HFF-Myc (cell line): ENCODE results near the gene TANGO6.
"Not testable (repeated sequence)": the region's sequence is repeated elsewhere in the genome, so short reads cannot be mapped to it uniquely, and the experiment has no call there.

Source experiments
- DNase-seq: peaks from one replicate; pipeline ENCODE4 v3.0.0-alpha.2; 2011; ENCODE audit warnings: low read depth; ENCODE audit errors: extremely low read depth
- H3K4me3 ChIP-seq: replicated peaks from 2 replicates; pipeline ENCODE4 v1.5.1; 2011; ENCODE audit warnings: low read depth, mild to moderate bottlenecking, control low read depth, low read length
- CTCF ChIP-seq: IDR thresholded peaks from 2 replicates; pipeline ENCODE4 v1.5.1; 2012; ENCODE audit warnings: mild to moderate bottlenecking, low read depth, low read length, control low read depth; ENCODE audit errors: missing control alignments

The TANGO6 gene

GRCh38 chr16:69048328-69049120, 205.2 kb downstream of the TANGO6 start:
- no peak overlapping the region for H3K4me3 ChIP-seq
- DNase-seq: no peak
- no peak for TF ChIP-seq CTCF

- DNase-seq: no peak
- no peak for TF ChIP-seq CTCF
- H3K4me3 ChIP-seq: no peak overlapping the region
These were observed 205.8 kb downstream of the TANGO6 start for GRCh38 chr16:69049146-69049545.

- no peak for TF ChIP-seq CTCF
- DNase-seq: no peak
- H3K4me3 ChIP-seq: no peak overlapping the region
These were observed 206.5 kb downstream of the TANGO6 start for GRCh38 chr16:69049603-69050375.

- H3K4me3 ChIP-seq, DNase-seq: not testable (repeated sequence)
These were observed 208.1 kb downstream of the TANGO6 start for GRCh38 chr16:69051517-69051830.

GRCh38 chr16:69055008-69055407, 211.7 kb downstream of the TANGO6 start:
- H3K4me3 ChIP-seq: no peak overlapping the region
- DNase-seq: no peak
- no peak for TF ChIP-seq CTCF

- no peak overlapping the region for H3K4me3 ChIP-seq
These were observed 212.6 kb downstream of the TANGO6 start for GRCh38 chr16:69055980-69056379.

GRCh38 chr16:69056421-69056820, 213.1 kb downstream of the TANGO6 start:
- DNase-seq: no peak

More at GRCh38 chr16:69055980-69056379, 212.6 kb downstream of the TANGO6 start:
- no peak for TF ChIP-seq CTCF
- no peak for DNase-seq

More at GRCh38 chr16:69056421-69056820, 213.1 kb downstream of the TANGO6 start:
- no peak for TF ChIP-seq CTCF
- no peak overlapping the region for H3K4me3 ChIP-seq
